ENCODE results near the gene NTSR1. TPM values are rescaled to one million over a fixed set of nuclear protein-coding genes. Genes with fewer than 3 reads are reported as not detected.
A peak's percentile ranks its signal among the peaks of the same experiment; 100 is the strongest.

The NTSR1 gene
- total and polyA plus RNA-seq, 2 of the 13 experiments (the other 11 are each of a cell fraction or from before 2014, with no cell fraction given) = 0.09 to 0.12 TPM

GRCh38 chr20:62712606-62713005 lies 4.0 kb downstream of the NTSR1 start:
- FAIRE-seq (no peak), ATAC-seq (no peak), DNase-seq (ENCODE audit: low spot score) (no peak)
- Histone ChIP-seq H3K36me3 (replicated peaks in 1 of 2; ENCODE audit: control insufficient read depth in 1 of 2, insufficient read depth in 2 of 2, low read length in 2 of 2) (no peaks in the 10 kb centered on the region), H4K20me1 (ENCODE audit: insufficient read depth, low read length) (peaks cover 8% of the 10 kb centered on the region; the same call in 1 of the 2 replicates), H3K79me2 (ENCODE audit: insufficient read depth, low read length) (no peaks in the 10 kb centered on the region), H3K27me3 (ENCODE audit: control insufficient read depth in 1 of 2, insufficient read depth in 2 of 2, low read length in 2 of 2) (peaks cover 55 to 91% of the 10 kb centered on the region in 2 experiments), H2AFZ (ENCODE audit: low read length) (no peak overlapping the region), H3K9me3 (ENCODE audit: low read length) (no peaks in the 10 kb centered on the region), H3K9ac (ENCODE audit: insufficient read depth, low read depth, low read length) (no peak overlapping the region), H3K4me2 (ENCODE audit: low read depth, low read length) (no peak overlapping the region), H3K27ac (ENCODE audit: extremely low read length, insufficient read depth, low read length) (no peak overlapping the region), H3K4me3 (replicated peaks in 1 of 3; ENCODE audit: insufficient read depth in 1 of 3, low read depth in 2 of 3, low read length in 3 of 3) (no peak overlapping the region), H3K4me1 (ENCODE audit: insufficient read depth, low read length) (no peaks in the 10 kb centered on the region)
- in situ Hi-C loops (cut with HindIII; ENCODE audit: extremely low pct_ligation_motif_present, low pct_unique_long_range_greater_than_20kb) = no loop called here
- ChIA-PET CTCF (ENCODE audit: low intra/inter-chr PET ratio, low total read pairs) (no interaction called here), POLR2A (no interaction called here)
- no TSS peak for BruUV-seq (replicated peaks)
- WGBS (ENCODE audit: low lambda C conversion rate) = 3% methylated on average over 4 of the region's 8 CpGs
- TF ChIP-seq SCMH1 (CRISPR knock-in tag; IDR thresholded peaks at IDR 0.05; ENCODE audit: borderline replicate concordance) = no peak
- no peak for TF ChIP-seq ZFP36 (IDR thresholded peaks at IDR 0.05; ENCODE audit: borderline replicate concordance, low read depth, low read length, partially characterized antibody)
- TF ChIP-seq AKAP8 (CRISPR knock-in tag; IDR thresholded peaks at IDR 0.05) = no peak
- TF ChIP-seq ZNF317 (CRISPR knock-in tag; IDR thresholded peaks at IDR 0.05) = no peak
- TF ChIP-seq ZNF296 (CRISPR knock-in tag; conservative IDR thresholded peaks at IDR 0.05) = 0 out of 2 replicates have a peak, but pooled peaks have one; percentile 28
- TF ChIP-seq SNAPC2 (CRISPR knock-in tag; IDR thresholded peaks at IDR 0.05) = no peak
- TF ChIP-seq SRSF1 (optimal IDR thresholded peaks at IDR 0.05; ENCODE audit: low read depth, low read length) = no peak
- TF ChIP-seq ZBTB44 (CRISPR knock-in tag; IDR thresholded peaks at IDR 0.05) = no peak
- TF ChIP-seq ATRX (CRISPR knock-in tag; IDR thresholded peaks at IDR 0.05; ENCODE audit: borderline replicate concordance) = no peak
- no peak for TF ChIP-seq ZNF766 (CRISPR knock-in tag; IDR thresholded peaks at IDR 0.05; ENCODE audit: borderline replicate concordance)
- TF ChIP-seq ZNF891 (CRISPR knock-in tag; IDR thresholded peaks at IDR 0.05) = no peak
- no peak for TF ChIP-seq ZNF142 (CRISPR knock-in tag; IDR thresholded peaks at IDR 0.05)
- TF ChIP-seq ZFP91 (CRISPR knock-in tag; IDR thresholded peaks at IDR 0.05; ENCODE audit: borderline replicate concordance) = 0 out of 2 replicates have a peak, but pooled peaks have one; percentile 28
- intact Hi-C loops (cut with micrococcal nuclease; ENCODE audit: unreplicated experiment) = no loop called here
